Measurements from ENCODE around the gene MGME1. TPM values are rescaled to one million over a fixed set of nuclear protein-coding genes. Genes with fewer than 3 reads are reported as not detected.

MGME1 gene
- total and polyA plus RNA-seq, 2 of the 13 experiments (the other 11 are each of a cell fraction or from before 2014, with no cell fraction given) = 36.7 to 66.6 TPM

GRCh38 chr20:17969278-17969883 lies 563 bp downstream of the MGME1 start (continued):
- TF ChIP-seq SRY (CRISPR knock-in tag; IDR thresholded peaks at IDR 0.05) = 0 out of 2 replicates have a peak, but pooled peaks have one; percentile 9
- no peak for TF ChIP-seq ZNF282 (IDR thresholded peaks at IDR 0.05; ENCODE audit: partially characterized antibody)
- 0 out of 2 replicates have a peak, but pooled peaks have one; percentile 17 for TF ChIP-seq FIP1L1 (IDR thresholded peaks at IDR 0.05; ENCODE audit: borderline replicate concordance, insufficient read depth, low read depth, low read length)
- no peak for TF ChIP-seq KAT8 (CRISPR knock-in tag; IDR thresholded peaks at IDR 0.05)
- no peak for TF ChIP-seq ZNF3 (CRISPR knock-in tag; IDR thresholded peaks at IDR 0.05)
- no peak; the same call in 1 of the 2 replicates for TF ChIP-seq ZNF281 (CRISPR knock-in tag; IDR thresholded peaks at IDR 0.05; ENCODE audit: borderline replicate concordance)
- no peak for TF ChIP-seq TOPORS (CRISPR knock-in tag; IDR thresholded peaks at IDR 0.05)
- no peak for TF ChIP-seq ZNF619 (CRISPR knock-in tag; IDR thresholded peaks at IDR 0.05)
- peak; percentile 69; the same call in 1 of the 2 replicates for TF ChIP-seq ZNF20 (CRISPR knock-in tag; IDR thresholded peaks at IDR 0.05)
- no peak for TF ChIP-seq LRRFIP1 (CRISPR knock-in tag; conservative IDR thresholded peaks at IDR 0.05)
- no peak for TF ChIP-seq MXD1 (CRISPR knock-in tag; IDR thresholded peaks at IDR 0.05)
- no peak for TF ChIP-seq MATR3 (CRISPR knock-in tag; IDR thresholded peaks at IDR 0.05)
- TF ChIP-seq HNF4A (CRISPR knock-in tag; IDR thresholded peaks at IDR 0.05) = no peak
- TF ChIP-seq SNAI1 (CRISPR knock-in tag; IDR thresholded peaks at IDR 0.05; ENCODE audit: borderline replicate concordance) = peak; percentile 2; the same call in 1 of the 2 replicates
- TF ChIP-seq REPIN1 (CRISPR knock-in tag; IDR thresholded peaks at IDR 0.05; ENCODE audit: borderline replicate concordance, low read depth) = no peak
- 0 out of 2 replicates have a peak, but pooled peaks have one; percentile 16 for TF ChIP-seq ZBTB7B (CRISPR knock-in tag; IDR thresholded peaks at IDR 0.05)
- no peak for TF ChIP-seq ZNF639 (CRISPR knock-in tag; conservative IDR thresholded peaks at IDR 0.05)
- TF ChIP-seq ZFP91 (CRISPR knock-in tag; IDR thresholded peaks at IDR 0.05; ENCODE audit: borderline replicate concordance) = peak; percentile 21; the same call in 1 of the 2 replicates
- TF ChIP-seq ZNF446 (CRISPR knock-in tag; IDR thresholded peaks at IDR 0.05) = no peak
- TF ChIP-seq ZNF546 (CRISPR knock-in tag; conservative IDR thresholded peaks at IDR 0.05) = peak; percentile 1; the same call in 1 of the 2 replicates
- TF ChIP-seq ZNF138 (CRISPR knock-in tag; IDR thresholded peaks at IDR 0.05; ENCODE audit: low read depth) = no peak

Measured in HepG2 (cell line).